NCI-H1436 treated with DMSO at 0.1 percent for 48 hours (cell line): Measurements from ENCODE around the gene PABPC4L.
"Not testable (repeated sequence)": the region's sequence is repeated elsewhere in the genome, so short reads cannot be mapped to it uniquely, and the experiment has no call there.

ENCODE experiments used
- DNase-seq: peaks from one replicate; lab custom pipeline; 2025; lab: John Stamatoyannopoulos, UW

Gene PABPC4L

DNA sequence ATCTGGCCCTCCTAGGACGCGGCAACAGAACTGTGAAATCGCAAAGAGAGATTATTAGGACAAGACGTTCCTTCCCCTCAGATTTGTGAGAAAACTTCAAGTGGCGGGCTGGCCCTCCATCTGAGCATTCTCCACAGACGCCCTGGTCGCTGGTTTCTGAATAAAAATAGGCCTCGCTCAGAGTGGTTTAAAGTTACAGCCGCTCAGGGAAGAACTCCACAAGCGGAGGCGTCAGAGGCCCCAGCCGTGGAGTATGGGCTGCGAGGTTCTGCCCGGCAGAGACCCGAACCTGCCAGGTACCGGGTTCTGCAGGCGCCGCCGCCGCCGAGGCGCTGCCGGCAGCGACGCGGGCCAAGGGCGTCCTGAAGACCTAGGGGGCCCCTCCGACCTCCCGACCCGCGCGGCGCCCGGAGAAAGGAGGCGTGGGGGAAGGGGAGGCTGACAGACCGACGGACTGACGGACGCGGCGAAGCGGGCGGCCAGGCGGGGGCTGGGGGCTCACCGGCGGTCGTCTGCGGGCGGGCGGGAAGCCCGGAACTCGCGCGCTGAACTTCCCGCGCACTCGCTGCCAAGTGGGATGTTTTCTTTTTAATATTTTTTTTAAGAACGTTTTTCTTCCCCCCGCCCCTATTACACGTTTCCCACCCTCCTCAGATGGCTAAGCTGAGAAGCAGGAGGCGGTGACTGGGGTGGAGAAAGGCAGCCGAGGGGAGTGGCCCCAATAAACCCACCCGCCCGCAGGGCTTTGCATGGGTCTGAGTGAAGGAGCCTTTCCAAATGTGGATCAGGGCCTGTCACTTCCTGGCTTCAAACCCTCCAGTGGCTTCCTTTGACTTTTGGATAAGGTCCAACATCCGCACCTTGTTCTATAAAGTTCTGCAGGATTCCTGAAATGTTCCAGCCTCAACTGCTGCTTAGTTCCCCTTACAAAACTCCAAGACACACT, at the start of gene PABPC4L:
PABPC4L (minus strand) TSS at position 574 of the 946 bp plus-strand sequence. CDS start 770 bp downstream, outside the sequence.
- DNase-seq = no peak

DNA sequence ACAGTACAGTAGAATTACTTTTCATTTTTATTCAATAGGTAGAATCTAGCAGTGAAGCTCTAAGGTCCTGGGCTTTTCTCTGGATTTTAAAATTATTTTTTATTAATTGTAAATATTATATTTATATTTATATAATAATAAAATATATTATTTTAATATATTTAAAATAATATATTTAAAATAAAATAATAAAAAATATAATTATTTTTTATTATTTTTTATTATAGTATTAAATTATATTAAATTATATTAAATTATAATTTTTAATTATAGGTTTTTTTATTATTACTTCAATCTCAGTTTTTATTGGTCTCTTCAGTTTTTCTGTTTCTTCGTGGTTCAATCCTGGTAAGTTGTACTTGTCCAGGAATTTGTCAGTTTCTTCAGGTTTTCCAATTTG, 49.7 kb upstream of the PABPC4L start:
- no peak for DNase-seq

DNA sequence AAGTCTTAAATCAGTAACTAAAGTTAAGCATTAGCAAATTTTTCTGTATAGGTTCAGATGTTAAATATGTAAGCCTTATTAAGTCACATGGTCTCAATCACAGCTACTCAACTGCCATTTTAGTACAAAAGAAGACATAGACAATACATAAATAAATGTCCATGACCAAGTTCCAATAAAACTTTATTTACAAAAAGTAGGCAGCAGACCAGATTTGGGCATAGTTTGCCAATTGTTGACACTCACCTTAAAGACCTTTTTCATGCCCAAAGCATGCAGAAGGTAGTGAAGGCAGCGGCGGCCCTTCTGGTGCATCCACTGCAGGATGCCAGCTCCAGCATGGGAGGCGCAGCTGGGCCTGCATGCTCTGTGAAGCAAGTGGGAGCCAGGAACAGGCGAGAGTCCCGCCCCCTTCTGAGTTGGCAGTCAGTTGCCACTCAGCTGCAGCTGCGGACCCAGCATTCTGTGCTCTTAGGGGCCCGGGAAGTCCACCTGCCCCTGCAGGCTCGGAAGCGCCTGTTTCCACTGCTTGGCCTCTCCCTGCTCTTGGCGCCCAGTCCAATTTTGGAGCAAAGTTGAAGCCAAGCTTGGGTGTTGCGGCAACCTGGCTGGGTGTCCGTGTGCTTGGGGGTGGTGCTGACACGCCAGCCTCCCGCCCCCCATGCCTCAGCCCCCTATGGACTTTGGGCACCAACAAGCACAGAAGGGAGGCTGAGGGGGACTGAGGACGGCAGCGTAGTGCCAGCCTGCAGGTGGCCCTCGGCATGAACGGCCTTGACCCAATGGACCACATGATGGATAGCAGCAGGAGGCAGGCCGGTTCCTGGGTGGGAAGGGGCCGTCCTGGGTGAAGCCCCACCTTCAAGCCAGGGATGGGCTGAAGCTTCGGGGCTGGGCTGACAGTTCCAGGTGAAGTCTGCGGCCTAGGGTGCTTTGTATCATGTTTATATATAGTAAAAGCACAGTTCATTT, 42.4 kb upstream of the PABPC4L start:
- no peak for DNase-seq

DNA sequence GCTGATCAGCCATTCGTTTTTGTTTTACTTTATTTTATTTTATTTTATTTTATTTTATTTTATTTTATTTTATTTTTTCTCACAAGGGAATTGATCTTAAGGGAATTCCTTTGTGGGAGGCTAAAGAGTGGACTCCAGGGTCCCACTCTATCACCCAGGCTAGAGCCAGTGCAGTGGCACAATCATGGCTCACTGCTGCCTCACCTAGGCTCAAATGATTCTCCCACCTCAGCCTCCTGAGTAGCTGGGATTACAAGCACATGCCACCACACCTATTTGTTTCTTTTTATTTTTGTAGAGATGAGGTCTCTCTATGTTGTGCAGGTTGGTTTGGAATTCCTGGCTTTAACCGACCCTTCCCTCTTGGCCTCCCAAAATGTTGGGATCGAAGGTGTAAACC, 17.5 kb upstream of the PABPC4L start:
- no peak for DNase-seq

DNA sequence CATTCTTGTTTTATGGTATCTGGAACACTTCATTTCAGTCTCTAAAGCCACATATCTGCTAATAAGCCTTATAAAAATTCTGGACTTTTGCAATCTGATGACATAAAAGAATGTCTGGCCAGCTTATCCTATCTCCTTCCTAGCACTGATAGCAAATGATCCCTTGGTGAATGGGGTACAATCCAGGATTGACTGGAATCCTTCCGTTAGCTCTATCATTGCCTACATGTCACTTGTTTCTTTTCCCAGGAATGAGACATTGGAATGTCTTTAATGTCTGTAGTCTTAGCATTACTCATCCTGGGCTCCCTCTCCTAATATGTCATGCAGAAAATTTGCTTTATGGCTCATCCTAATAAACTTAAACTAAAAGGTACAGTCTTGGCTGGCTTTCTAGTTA, 14.8 kb upstream of the PABPC4L start:
- DNase-seq = no peak

DNA sequence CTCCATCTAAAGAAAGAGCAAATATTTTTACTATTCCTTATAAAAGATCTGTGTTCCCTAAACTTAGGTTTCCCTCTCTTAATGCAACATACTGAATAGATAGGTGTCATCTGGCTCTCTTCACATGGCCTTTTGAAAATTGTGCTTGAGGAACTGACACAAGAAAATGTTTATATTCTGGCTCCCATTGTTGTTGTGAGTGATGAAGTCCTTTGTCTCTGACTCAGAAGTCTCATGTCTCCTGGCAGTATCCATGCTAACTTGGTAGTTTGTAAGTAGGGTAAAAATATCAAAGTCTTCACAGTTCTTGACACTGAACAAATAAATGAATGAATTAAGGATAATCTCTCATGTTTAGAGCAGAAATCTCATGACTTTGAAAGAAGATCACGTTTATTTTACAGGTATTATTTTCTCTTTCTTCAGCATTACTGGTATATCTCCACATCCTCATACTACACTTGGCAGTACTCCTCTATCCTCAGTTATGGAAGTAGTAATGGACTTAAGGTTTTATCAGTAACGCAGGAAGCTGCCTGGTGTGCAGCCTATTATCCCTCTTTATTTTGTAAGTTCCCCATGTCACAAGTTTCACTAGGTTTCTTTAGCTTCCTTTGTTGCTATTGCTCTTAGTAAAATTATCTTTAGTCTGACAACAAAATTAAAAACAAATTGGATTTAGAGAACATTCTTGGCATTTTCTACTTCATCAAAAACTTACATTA, 14.2 kb upstream of the PABPC4L start:
- no peak for DNase-seq

DNA sequence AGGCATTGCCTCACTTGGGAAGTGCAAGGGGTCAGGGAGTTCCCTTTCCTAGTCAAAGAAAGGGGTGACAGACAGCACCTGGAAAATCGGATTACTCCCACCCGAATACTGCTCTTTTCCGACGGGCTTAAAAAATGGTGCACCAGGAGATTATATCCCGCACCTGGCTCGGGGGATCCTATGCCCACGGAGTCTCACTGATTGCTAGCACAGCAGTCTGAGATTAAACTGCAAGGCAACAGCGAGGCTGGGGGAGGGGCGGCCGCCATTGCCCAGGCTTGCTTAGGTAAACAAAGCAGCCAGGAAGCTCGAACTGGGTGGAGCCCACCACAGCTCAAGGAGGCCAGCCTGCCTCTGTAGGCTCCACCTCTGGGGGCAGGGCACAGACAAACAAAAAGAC, 6.4 kb upstream of the PABPC4L start:
- DNase-seq = not testable (repeated sequence)

DNA sequence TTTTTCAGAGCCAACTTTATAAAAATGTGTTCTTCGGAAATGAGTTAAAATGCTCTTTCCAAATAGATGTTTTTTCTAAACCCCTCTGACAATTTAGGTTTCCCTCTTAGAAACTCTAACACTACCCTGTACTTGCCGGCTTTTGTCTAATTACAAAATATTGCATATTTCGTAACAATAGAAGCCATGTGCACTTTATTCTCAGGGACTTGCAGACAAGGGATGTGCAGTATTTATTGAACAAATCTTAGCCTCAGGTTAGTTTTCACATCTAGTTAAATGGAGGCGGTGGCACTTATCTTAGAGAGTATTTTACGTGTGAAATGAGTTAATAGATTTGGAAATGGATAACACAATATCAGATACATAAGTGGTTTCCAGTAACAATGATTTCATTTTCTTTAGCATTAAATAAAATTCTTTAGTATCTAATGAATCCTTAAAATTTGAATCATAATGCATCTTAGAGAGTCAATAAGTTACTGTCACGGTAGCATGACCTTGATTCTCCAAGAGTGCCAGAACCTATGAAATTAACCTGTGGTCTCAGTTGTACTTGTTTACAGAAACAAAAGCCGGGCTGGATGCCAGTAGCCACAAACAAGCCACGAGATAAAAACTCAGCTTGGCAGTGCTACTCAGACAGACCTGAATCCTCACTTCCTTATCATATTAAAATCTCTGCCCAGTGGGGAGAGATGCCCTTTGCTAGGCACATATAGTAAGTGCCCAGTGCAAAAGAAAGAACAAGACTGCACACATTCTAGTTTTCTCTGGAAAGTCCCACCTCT, 772 bp upstream of the PABPC4L start:
- DNase-seq = no peak

DNA sequence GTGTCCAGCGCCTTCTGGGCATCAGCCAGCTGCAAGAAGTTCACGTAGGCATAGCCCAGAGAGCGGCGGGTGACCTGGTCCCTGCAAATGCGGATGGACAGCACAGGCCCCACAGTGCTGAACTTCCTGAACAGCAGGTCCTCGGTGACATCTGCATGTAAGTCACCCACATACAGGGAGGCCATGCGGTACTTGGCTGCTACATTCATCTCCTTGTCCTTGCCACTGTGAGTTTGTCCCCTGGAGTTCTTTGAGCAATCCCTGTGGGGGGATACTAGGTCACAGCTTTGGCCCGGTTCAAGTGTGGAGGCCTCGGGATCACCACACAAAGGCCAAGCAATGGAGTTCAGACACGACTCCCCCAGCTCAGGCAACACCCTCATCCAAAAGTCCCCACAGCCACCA, 776 bp downstream of the PABPC4L start:
- DNase-seq = no peak

DNA sequence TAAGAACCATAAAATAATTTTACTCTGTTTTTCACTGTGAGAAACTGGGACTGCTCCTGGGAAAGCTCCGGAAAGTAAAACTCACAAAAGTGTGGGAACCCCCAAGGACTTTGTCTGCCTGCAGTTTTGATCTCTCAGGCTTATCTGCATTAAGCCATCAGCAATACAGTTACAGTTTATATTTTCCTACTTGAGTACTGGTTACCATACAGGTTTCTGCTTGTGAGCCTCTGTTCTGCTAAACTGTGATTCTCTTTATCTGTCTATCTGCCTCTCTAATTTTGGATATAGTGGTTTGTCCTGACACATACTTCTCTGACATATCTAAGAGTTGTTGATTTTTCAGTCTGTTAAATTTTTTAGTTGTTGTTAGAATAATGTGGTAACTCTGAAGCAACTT, 11.6 kb downstream of the PABPC4L start:
- DNase-seq = no peak

DNA sequence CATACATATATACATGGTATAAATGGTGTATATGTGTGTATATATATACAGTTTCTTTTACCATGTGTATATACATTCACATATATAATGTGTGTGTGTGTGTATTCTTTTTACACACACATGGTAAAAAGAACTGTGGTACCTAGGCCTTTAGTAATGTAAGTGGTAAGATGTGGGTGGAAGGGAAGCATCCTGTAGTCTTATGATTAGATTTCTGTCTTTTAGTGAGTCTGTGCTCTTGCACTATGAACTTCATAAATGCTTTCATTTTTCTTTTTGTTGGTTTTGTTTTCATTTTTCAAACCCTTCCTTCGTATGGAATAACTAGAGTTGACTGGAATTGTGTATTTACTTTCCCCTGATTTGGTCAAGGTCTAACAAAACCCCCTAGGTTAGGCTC, 12.1 kb downstream of the PABPC4L start:
- no peak for DNase-seq

DNA sequence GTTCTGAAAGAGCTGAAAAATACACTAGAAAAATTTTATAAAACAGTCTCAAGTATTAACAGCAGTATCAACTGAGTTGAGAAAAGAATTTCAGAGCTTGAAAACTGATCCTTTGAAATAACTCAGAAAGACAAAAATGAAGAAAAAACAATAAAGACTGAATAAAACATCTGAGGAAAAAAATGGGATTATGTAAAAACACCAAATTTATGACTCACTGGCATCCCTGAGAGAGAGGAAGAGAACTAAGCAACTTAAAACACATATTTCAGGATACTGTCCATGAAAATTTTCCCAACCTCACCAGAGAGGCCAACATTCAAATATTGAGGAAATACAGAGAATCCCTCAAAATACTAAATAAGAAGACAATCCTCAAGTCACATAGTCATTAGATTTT, 22.9 kb downstream of the PABPC4L start:
- no peak for DNase-seq

DNA sequence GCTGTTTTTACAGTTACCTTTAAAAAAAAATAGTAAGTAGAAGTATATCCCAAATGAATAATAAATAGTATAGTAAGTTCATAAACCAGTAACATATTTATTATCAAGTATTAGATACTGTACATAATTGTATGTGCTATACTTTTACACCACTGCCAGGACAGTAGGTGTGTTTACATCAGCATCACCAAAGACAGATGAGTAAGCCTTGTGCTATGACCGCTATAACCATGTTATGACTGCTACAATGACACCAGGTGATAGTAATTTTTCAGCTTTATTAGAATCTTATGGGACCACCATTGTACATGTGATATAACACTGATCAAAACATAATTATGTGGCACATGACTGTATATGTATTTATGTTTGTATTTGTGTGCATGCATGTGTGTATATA, 27.3 kb downstream of the PABPC4L start:
- no peak for DNase-seq

DNA sequence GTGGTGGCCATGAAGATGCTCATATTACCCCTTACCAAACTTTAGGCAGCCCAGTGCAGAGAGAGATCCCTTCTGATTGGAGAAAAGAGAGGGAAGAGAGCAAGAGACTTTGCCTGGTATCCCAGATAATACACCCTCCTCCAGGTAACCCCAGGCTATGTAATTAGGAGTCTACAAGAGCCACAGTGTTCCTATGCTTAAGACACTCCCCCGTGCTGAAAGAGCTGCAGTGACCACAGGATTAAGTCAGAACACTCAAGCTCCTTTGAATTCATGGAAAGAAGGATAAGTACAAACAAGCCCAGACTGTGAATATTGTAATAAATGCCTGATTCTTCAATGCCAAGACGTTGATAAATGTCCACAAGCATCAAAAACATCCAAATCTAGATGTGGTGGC, 41.4 kb downstream of the PABPC4L start:
- no peak for DNase-seq

DNA sequence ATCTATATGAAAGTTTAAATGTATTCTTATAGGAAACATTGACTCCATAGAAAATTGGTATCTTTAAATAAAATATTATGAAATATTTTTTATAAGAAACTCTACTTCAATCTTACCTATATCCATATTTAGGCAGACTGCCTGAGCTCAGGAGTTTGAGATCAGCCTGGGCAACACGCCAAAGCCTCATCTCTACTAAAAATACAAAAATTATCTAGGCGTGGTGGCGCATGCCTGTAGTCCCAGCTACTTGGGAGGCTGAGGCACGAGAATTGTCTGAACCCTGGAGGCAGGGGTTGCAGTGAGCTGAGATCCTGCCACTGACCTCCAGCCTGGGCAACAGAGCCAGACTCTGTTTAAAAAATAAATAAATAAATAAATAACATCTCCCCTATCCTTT, 47.5 kb downstream of the PABPC4L start:
- DNase-seq = no peak

DNA sequence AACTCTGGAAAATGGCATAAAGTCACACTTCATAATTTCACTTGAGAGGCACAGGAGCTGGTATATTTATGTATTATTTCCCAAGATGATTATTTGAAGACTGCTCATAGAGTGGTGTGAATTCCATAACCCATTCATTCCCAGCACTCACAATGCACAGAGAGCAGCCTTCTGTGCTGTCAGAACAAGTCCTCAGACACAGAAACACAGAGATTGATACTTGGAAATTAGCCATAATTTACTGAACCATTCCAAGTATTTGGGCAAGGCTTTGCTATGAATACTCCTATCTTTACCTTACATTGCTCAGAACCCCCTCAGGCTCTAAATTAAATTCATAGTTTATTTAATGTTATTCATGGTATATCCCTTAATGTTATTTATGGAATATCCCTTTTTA, 53.6 kb downstream of the PABPC4L start:
- DNase-seq = no peak
